ENCODE data around the gene HTR3D.

- TF ChIP-seq CTCF (IDR thresholded peaks at IDR 0.05) (no peak), POLR2A (IDR thresholded peaks at IDR 0.05) (no peak)
Measured at GRCh38 chr3:184018424-184018973, 13.0 kb upstream of the HTR3D start.

All from heart left ventricle (tissue), 13 donors.